ENCODE results near the gene CBFA2T2.
"Not testable (repeated sequence)": the region's sequence is repeated elsewhere in the genome, so short reads cannot be mapped to it uniquely, and the experiment has no call there.

The CBFA2T2 gene

GRCh38 chr20:33490023-33490933, at the start of gene CBFA2T2:
Gene CBFA2T2, plus strand, starts transcription at chr20:33490096. Its CDS starts 172 bp downstream, at chr20:33490268.
- ATAC-seq (replicated peaks; ENCODE audit: extremely low read depth, poor library complexity, severe bottlenecking) (peak; percentile 51), DNase-seq (ENCODE audit: low spot score in 2 of 2) (peak in 1 of 2 donors; percentile 13)
- H3K4me1 Mint-ChIP-seq: peaks cover 9% of the 10 kb centered on the region
- H3K27me3 Mint-ChIP-seq: no peaks in the 10 kb centered on the region
- peaks cover 2% of the 10 kb centered on the region for H3K36me3 Mint-ChIP-seq (ENCODE audit: insufficient read depth)
- H3K27ac Mint-ChIP-seq (ENCODE audit: low read depth): peak within 1 kb of the TSS; percentile 89
- H3K9me3 Mint-ChIP-seq: no peaks in the 10 kb centered on the region
- H3K4me3 Mint-ChIP-seq: peak within 1 kb of the TSS; percentile 77

- H3K27ac Mint-ChIP-seq (ENCODE audit: low read depth); H3K27me3 Mint-ChIP-seq; ATAC-seq (replicated peaks; ENCODE audit: extremely low read depth, poor library complexity, severe bottlenecking); H3K4me3 Mint-ChIP-seq; H3K36me3 Mint-ChIP-seq (ENCODE audit: insufficient read depth); DNase-seq (ENCODE audit: low spot score in 2 of 2); H3K9me3 Mint-ChIP-seq: not testable (repeated sequence)
- H3K4me1 Mint-ChIP-seq: peaks cover 25% of the 10 kb centered on the region
These were observed 49.3 kb upstream of the CBFA2T2 start for GRCh38 chr20:33440562-33440961.

GRCh38 chr20:33441142-33441955, 48.5 kb upstream of the CBFA2T2 start:
- Mint-ChIP-seq H3K4me1 (peaks cover 25% of the 10 kb centered on the region), H3K27ac (ENCODE audit: low read depth) (no peak overlapping the region), H3K36me3 (ENCODE audit: insufficient read depth) (peaks cover 2% of the 10 kb centered on the region)

GRCh38 chr20:33442136-33443005, 47.5 kb upstream of the CBFA2T2 start:
- peaks cover 25% of the 10 kb centered on the region for H3K4me1 Mint-ChIP-seq
- no peak for ATAC-seq (replicated peaks; ENCODE audit: extremely low read depth, poor library complexity, severe bottlenecking)
- no peaks in the 10 kb centered on the region for H3K9me3 Mint-ChIP-seq
- H3K36me3 Mint-ChIP-seq (ENCODE audit: insufficient read depth): no peaks in the 10 kb centered on the region
- H3K4me3 Mint-ChIP-seq: peak overlapping the region; percentile 88
- H3K27me3 Mint-ChIP-seq: no peaks in the 10 kb centered on the region
- DNase-seq (ENCODE audit: low spot score in 2 of 2): no peak
- peak overlapping the region; percentile 71 for H3K27ac Mint-ChIP-seq (ENCODE audit: low read depth)

More at GRCh38 chr20:33441142-33441955, 48.5 kb upstream of the CBFA2T2 start:
- DNase-seq (ENCODE audit: low spot score in 2 of 2) (no peak), ATAC-seq (replicated peaks; ENCODE audit: extremely low read depth, poor library complexity, severe bottlenecking) (no peak)
- H3K9me3 Mint-ChIP-seq: no peaks in the 10 kb centered on the region
- no peak overlapping the region for H3K4me3 Mint-ChIP-seq
- H3K27me3 Mint-ChIP-seq: no peaks in the 10 kb centered on the region

DNA sequence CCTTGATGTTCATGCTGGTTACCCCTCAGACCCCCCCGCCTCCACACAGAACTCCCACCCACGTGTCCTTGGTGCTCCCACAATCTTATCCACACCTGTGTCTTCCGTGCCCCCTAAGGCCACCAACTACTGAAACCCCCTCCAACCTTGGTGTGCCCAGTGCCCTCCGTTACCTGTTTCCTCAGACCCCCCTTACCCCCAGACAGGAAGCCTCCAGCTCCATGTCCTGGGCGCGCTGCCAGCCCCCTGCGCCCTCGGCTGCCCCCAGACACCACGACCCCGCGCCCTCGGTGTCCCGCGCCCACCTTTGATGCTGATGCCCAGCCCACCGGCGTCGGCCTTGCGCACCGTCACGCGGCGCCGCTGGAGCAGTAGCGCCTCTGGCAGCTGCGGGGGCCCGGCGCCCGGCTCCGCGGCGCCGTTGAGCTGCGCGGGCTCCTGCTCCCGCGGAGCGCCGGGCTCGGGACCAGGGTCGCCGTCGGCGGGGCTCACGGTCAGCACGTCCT, 46.8 kb upstream of the CBFA2T2 start:
- Mint-ChIP-seq H3K27ac (ENCODE audit: low read depth) (peak overlapping the region; percentile 71), H3K36me3 (ENCODE audit: insufficient read depth) (no peaks in the 10 kb centered on the region), H3K9me3 (no peaks in the 10 kb centered on the region), H3K4me1 (peaks cover 25% of the 10 kb centered on the region), H3K4me3 (peak overlapping the region; percentile 88), H3K27me3 (no peaks in the 10 kb centered on the region)
- ATAC-seq (replicated peaks; ENCODE audit: extremely low read depth, poor library complexity, severe bottlenecking) (peak; percentile 8), DNase-seq (ENCODE audit: low spot score in 2 of 2) (peak; percentile 11 to 16)

DNA sequence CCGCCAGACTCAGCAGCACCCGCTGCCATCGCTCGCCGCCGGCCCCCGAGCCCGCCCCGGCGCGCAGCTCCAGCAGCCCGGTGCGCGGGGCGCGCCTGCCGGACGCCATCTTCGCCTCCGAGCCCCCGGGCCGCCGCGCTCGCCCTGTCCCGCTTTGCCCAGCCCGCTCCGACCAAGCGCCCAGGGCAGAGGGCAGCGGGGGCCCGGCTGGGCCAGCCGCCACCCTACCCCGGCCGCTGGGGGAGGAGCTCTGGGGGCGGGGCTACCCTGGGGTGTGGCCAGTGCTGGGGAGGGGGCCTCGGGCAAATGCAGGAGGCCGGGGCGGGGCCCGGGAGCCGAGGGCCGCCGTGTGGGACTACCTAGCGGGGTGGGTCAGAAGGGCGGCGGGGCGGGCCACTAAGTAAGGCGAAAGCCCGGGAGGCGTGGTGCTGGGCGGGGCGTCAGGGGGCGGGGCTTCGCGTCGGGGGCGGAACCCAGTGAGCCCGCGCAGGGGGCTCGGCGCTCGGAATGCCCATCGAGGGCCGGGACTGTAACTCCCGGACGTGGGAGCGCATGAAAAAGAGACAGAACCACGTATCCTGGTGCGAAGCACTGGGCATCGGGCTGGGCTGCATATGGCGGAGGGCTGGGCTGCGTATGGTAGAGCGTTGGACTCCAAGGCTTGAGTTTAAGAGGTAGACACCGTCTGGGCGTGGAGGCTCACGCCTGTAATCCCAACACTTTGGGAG, 46.2 kb upstream of the CBFA2T2 start, which contains the start of gene SNTA1:
Gene SNTA1, minus strand, starts transcription at position 252 of the 728 bp plus-strand sequence. Its CDS starts 143 bp downstream, at position 109.
- Mint-ChIP-seq H3K4me1 (peaks cover 25% of the 10 kb centered on the region), H3K27ac (ENCODE audit: low read depth) (peak within 1 kb of the TSS; percentile 93), H3K4me3 (peak within 1 kb of the TSS; percentile 88), H3K36me3 (ENCODE audit: insufficient read depth) (no peaks in the 10 kb centered on the region), H3K9me3 (no peaks in the 10 kb centered on the region), H3K27me3 (no peaks in the 10 kb centered on the region)
- ATAC-seq (replicated peaks; ENCODE audit: extremely low read depth, poor library complexity, severe bottlenecking) (peak; percentile 61), DNase-seq (ENCODE audit: low spot score in 2 of 2) (peak; percentile 56 to 62)

DNA sequence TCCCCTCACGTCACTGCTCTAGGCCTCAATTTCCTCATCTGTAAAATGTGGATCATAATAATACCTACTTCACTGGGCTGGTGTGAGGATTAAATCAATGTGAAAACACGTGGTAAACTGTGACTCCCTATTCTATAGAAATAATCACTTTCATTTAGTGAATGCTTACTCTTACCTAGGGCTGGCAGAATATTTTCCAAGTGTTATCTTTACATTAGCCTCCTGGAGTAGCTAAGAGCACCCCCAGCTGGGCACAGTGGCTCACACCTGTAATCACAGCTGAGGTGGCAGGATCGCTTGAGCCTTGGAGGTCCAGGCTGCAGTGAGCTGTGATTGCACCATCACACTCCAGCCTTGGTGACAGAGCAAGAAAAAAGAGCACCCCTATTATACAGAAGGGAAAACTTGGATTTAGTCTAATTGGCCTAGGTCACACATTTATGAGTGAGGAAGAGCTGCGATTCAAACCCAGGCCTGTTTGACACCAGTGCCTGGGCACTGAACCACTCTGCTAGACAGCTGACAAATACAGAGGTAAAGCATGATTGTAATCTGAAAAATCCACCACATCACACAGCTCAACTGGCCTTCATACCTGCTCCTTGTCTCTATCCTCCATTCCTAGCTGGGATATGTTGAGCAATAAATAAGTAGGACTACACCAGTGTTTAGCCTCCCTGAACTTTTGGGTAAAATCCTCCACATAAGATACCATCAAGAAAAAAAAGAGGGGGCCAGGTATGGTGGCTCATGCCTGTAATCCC, 44.9 kb upstream of the CBFA2T2 start:
- H3K4me1 Mint-ChIP-seq: peaks cover 25% of the 10 kb centered on the region

DNA sequence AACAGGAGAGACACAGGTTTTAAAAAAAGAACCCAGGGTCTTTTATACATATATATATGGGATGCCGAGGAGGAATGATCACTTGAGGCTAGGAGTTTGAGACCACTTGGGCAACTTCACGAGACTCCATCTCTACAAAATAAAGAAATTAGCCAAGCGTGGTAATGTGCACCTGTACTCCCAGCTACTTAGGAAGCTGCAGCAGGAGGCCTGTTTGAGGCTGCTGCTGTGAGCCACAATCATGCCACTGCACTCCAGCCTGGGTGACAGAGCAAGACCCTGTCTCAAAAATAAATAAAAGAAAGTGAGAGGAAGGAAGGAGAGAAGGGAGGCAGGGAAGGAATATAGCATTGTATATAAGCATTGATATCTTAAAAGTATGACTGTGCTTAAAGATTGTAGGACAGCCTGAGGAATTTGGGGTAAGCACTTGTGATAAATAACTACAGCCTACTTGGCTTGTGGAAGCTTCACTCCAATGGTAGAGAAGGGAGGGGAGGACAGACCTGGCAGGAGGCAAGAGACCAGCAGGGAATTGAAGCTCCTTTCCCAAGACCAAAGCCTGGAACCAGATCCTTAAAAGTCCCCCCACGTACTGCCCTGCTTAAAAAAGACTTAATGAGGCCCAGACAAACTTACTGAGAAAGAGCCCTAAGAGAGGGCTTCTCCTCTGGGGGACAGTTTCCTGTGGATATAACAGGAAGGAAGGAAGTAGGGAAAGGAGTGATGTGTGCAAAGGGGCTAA, 43.8 kb upstream of the CBFA2T2 start:
- Mint-ChIP-seq H3K27me3 (no peaks in the 10 kb centered on the region), H3K9me3 (no peaks in the 10 kb centered on the region), H3K36me3 (ENCODE audit: insufficient read depth) (no peaks in the 10 kb centered on the region), H3K4me1 (peaks cover 25% of the 10 kb centered on the region), H3K4me3 (no peak overlapping the region), H3K27ac (ENCODE audit: low read depth) (no peak overlapping the region)
- no peak for ATAC-seq (replicated peaks; ENCODE audit: extremely low read depth, poor library complexity, severe bottlenecking)
- no peak for DNase-seq (ENCODE audit: low spot score in 2 of 2)

More for the DNA sequence above, 44.9 kb upstream of the CBFA2T2 start:
- Mint-ChIP-seq H3K27ac (ENCODE audit: low read depth) (peak overlapping the region; percentile 93), H3K4me3 (peak overlapping the region; percentile 88), H3K36me3 (ENCODE audit: insufficient read depth) (no peaks in the 10 kb centered on the region), H3K27me3 (no peaks in the 10 kb centered on the region), H3K9me3 (no peaks in the 10 kb centered on the region)
- DNase-seq (ENCODE audit: low spot score in 2 of 2): no peak
- ATAC-seq (replicated peaks; ENCODE audit: extremely low read depth, poor library complexity, severe bottlenecking): peak; percentile 16

DNA sequence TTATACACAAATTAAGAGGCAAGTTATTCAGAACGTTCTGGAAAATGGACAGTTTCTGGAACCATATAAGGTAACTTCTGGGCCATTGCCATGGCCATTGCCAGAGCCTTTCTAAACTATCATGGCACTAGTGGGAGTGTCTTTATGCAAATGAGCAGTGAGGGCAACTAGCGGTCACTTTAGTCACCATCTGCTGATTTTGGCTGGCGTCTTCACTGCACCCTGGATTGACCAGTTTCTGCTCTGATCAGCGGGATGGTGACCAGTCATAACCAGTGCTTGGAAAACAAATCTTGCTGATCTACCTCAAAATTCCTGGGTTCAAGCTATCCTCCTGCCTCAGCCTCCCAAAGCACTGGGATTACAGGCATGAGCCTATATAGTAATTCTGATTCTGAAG, 39.0 kb upstream of the CBFA2T2 start:
- H3K9me3 Mint-ChIP-seq: no peaks in the 10 kb centered on the region
- H3K27me3 Mint-ChIP-seq: no peaks in the 10 kb centered on the region
- H3K36me3 Mint-ChIP-seq (ENCODE audit: insufficient read depth): no peaks in the 10 kb centered on the region
- DNase-seq (ENCODE audit: low spot score in 2 of 2) (no peak), ATAC-seq (replicated peaks; ENCODE audit: extremely low read depth, poor library complexity, severe bottlenecking) (no peak)
- H3K27ac Mint-ChIP-seq (ENCODE audit: low read depth): no peak overlapping the region
- H3K4me3 Mint-ChIP-seq: no peak overlapping the region
- H3K4me1 Mint-ChIP-seq: no peaks in the 10 kb centered on the region

GRCh38 chr20:33456916-33457642, 32.8 kb upstream of the CBFA2T2 start:
- not testable (repeated sequence) for H3K27ac Mint-ChIP-seq (ENCODE audit: low read depth); H3K9me3 Mint-ChIP-seq; H3K4me1 Mint-ChIP-seq; H3K27me3 Mint-ChIP-seq; H3K4me3 Mint-ChIP-seq; H3K36me3 Mint-ChIP-seq (ENCODE audit: insufficient read depth)
- ATAC-seq (replicated peaks; ENCODE audit: extremely low read depth, poor library complexity, severe bottlenecking) (peak; percentile 75), DNase-seq (ENCODE audit: low spot score in 2 of 2) (peak; percentile 64 to 79)

Measured in central memory CD8-positive, alpha-beta T cell (primary cell).